Cardiac fibroblast (primary cell): ENCODE results near the gene SPIC.
A peak's percentile ranks its signal among the peaks of the same experiment; 100 is the strongest.
"Not testable (repeated sequence)": the region's sequence is repeated elsewhere in the genome, so short reads cannot be mapped to it uniquely, and the experiment has no call there.

Experiments used
- DNase-seq, 2 donors: peaks; one replicate each; pipeline versions ENCODE4 v3.0.0 to v3.0.0-alpha.2; 2010; ENCODE audit warnings: low read depth in 2 of 2
- H3K4me3 ChIP-seq, 2 donors: replicated peaks in 1 of 2; 1 replicate in 1 of 2; 2 replicates in 1 of 2; pipeline ENCODE4 v1.5.1; 2011; ENCODE audit warnings: low read depth in 2 of 2, low read length in 2 of 2, mild to moderate bottlenecking in 2 of 2, moderate library complexity in 1 of 2
- TF ChIP-seq, protein P1 (sequence below): IDR thresholded peaks from one replicate; pipeline ENCODE4 v1.5.1; 2011; ENCODE audit warnings: low read depth, mild to moderate bottlenecking, low read length, inconsistent platforms

Gene SPIC

DNA sequence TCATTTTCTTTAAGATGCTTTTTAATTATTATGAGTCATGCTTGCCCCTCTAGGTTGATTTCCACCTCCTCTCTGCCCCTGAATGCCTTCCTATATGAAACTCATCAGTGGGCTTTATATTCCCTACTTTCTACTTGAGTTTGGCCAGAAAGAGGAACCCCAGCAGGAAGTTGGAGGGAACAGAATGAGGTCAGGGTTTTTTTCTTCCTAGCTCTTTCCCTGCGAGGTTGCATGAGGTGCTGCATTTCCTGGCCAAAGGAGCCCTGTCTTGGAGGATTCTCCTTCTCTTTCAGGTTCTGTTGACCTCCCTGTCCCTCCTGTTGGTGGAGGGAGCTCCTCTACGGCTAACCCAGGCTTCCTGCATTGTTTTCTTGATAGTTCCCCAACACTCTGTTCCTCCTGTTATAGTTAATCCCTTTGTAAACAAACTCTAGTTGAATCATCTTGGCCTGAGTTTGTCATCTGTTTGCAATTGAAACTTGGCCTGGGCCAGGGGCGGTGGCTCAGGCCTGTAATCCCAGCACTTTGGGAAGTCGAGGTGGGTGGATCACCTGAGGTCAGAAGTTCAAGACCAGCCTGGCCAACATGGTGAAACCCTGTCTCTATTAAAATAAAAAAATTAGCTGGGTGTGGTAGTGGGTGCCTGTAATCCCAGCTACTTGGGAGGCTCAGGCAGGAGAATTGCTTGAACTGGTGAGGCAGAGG is 15.3 kb upstream of the SPIC start:
- no peak overlapping the region for H3K4me3 ChIP-seq
- TF ChIP-seq, protein P1, sequence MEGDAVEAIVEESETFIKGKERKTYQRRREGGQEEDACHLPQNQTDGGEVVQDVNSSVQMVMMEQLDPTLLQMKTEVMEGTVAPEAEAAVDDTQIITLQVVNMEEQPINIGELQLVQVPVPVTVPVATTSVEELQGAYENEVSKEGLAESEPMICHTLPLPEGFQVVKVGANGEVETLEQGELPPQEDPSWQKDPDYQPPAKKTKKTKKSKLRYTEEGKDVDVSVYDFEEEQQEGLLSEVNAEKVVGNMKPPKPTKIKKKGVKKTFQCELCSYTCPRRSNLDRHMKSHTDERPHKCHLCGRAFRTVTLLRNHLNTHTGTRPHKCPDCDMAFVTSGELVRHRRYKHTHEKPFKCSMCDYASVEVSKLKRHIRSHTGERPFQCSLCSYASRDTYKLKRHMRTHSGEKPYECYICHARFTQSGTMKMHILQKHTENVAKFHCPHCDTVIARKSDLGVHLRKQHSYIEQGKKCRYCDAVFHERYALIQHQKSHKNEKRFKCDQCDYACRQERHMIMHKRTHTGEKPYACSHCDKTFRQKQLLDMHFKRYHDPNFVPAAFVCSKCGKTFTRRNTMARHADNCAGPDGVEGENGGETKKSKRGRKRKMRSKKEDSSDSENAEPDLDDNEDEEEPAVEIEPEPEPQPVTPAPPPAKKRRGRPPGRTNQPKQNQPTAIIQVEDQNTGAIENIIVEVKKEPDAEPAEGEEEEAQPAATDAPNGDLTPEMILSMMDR, result no peak
- peak in 1 of 2 donors; percentile 5 for DNase-seq

DNA sequence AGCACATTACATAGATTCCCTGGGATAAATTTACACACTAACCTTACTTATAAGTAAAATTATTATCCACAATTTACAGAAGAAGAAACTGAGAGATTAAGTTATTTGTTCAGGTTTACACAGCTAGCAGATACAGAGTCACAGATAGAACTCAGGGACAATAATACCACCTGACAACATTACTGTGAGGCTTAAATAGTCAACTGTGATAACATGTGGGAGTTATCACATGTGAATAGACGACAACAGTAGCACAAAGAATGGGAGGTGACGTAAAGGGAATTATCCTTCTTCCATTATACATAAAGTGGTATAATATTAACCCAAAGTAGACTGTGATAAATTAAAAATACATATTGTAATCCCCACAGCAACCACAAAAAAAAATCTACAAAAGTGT is 6.2 kb upstream of the SPIC start:
- no peak for DNase-seq
- TF ChIP-seq, protein P1, result no peak
- H3K4me3 ChIP-seq, result no peak overlapping the region

DNA sequence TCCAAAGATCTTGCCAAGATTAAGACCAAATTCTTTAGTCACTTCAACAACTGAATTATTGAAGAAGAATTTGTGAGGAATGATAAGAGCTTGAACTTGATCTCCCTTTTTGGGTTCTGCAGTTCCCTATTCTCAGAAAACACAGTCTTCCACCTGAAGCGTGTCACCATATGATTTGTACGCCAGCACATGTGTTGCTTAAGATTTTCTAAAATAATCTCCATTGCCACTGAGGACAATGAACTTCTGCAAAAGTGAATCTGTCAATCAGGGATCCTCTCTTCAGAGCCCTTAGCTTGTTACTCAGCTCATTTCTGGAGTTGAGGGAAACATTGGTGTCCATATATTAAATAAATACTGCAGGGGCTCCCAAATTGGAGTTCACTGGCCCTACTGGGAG is 4.2 kb upstream of the SPIC start:
- H3K4me3 ChIP-seq, result no peak overlapping the region
- TF ChIP-seq, protein P1, result no peak
- DNase-seq, result no peak

DNA sequence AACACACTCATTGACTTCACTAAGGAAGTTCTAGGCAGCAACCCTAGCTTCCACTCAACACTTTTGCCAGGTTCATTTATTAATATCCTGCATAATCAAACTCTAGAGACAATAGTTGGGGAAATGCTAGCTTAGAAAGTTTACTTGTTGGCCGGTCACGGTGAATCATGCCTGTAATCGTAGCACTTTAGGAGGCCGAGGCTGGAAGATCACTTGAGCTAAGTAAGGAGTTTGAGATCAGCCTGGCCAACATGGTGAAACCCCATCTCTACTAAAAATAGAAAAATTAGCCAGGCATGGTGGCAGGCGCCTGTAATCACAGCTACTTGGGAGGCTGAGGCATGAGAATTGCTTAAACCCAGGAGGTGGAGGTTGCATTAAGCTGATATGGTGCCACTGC is 3.3 kb upstream of the SPIC start:
- not testable (repeated sequence) for DNase-seq, H3K4me3 ChIP-seq

DNA sequence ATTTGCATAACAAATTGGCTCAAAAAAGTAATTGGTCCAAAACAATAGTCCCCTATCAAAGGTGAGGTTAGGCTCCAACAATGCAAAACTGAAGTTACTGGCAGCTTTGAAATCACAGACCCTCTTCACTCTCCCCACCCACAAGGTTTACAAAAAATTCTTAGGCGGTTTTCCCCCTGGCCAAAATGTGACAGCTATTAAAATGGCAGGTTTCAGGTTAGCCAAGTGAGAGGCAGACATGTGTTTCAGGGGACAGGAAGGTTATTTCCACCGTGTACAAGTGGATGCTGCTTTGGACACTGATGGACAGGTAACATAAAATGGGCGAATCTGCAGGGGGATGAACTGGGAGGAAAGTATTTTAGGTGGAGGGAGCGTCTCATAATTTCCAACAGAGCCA is 888 bp upstream of the SPIC start:
- TF ChIP-seq, protein P1, result no peak
- DNase-seq, result no peak
- H3K4me3 ChIP-seq, result no peak overlapping the region

DNA sequence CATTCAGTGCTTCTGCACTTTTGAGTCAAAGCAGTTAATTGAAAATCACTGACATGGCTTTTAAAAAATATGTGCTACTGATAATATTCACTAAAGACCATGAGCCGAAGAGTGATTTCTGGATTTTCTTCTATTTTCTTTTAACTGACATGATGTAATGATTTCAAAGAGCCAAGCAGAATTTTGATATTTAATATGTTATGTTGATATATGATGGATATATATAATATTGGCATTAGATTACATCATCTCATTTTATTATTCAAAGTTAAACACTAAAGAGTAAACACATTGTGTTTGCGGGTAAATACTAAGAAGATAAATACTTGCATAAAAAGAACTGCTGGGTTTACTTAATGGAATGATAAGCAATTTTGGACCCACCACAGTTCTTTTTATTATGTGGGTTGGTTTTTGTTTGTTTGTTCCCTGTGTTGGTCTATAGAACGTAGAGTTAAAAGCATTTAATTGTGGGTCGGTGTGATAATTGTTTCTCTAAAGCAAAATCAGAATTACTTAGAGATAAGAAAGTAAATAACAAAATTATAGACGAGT is 692 bp downstream of the SPIC start:
- no peak for DNase-seq
- H3K4me3 ChIP-seq, result no peak overlapping the region
- TF ChIP-seq, protein P1, result no peak

DNA sequence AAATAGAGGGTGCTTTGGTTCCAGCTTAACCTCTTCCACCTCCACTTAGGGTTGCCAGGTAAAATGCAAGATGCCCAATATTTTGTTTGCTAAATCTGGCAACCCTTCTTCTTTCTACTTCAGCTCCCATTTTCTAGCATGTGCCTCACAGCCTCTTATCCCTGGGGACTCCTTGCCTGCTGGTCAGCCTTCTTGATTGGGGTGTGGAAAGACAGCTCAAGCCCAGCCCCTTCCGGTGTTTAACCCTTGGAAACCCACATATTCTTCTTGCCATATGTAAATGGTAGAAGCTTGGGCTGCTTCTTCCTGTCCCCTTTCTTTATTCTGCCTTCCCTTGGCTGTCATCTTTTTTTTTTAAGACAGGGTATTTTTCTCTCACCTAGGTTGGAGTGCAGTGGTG is 5.7 kb downstream of the SPIC start:
- TF ChIP-seq, protein P1, result no peak
- H3K4me3 ChIP-seq, result no peak overlapping the region
- DNase-seq, result no peak
